NCI-H2081 (cell line): Measurements from ENCODE around the gene MAPK11.
"Not testable (repeated sequence)": the region's sequence is repeated elsewhere in the genome, so short reads cannot be mapped to it uniquely, and the experiment has no call there.

ENCODE experiments used
- DNase-seq, 2 experiments: peaks; one replicate each; lab custom pipeline; 2025; lab: John Stamatoyannopoulos, UW

MAPK11 gene

GRCh38 chr22:50276143-50276542 is 6.0 kb upstream of the MAPK11 start:
- DNase-seq: no peak

- no peak for DNase-seq
These were observed 5.2 kb upstream of the MAPK11 start for GRCh38 chr22:50275181-50276055.

GRCh38 chr22:50274771-50275170 is 4.6 kb upstream of the MAPK11 start:
- no peak for DNase-seq

GRCh38 chr22:50274311-50274710 is 4.1 kb upstream of the MAPK11 start:
- peak; percentile 43 to 50 for DNase-seq

GRCh38 chr22:50273781-50274180 is 3.6 kb upstream of the MAPK11 start:
- not testable (repeated sequence) for DNase-seq

- DNase-seq: not testable (repeated sequence)
These were observed 3.2 kb upstream of the MAPK11 start for GRCh38 chr22:50273352-50273751.

GRCh38 chr22:50272044-50272802 is 2.0 kb upstream of the MAPK11 start:
- DNase-seq: no peak

- peak; percentile 52 to 65 for DNase-seq
These were observed 1.4 kb upstream of the MAPK11 start for GRCh38 chr22:50271519-50271970.

- DNase-seq: no peak
These were observed 650 bp upstream of the MAPK11 start for GRCh38 chr22:50270666-50271394.

GRCh38 chr22:50269573-50269969 is 609 bp downstream of the MAPK11 start:
- DNase-seq: no peak

GRCh38 chr22:50268655-50269113 is 1.5 kb downstream of the MAPK11 start:
- DNase-seq: peak in 1 of 2 experiments; percentile 14

- no peak for DNase-seq
These were observed 2.4 kb downstream of the MAPK11 start for GRCh38 chr22:50267591-50268390.

GRCh38 chr22:50266994-50267393 is 3.2 kb downstream of the MAPK11 start:
- no peak for DNase-seq

GRCh38 chr22:50264946-50265669 is 5.1 kb downstream of the MAPK11 start:
- no peak for DNase-seq

- no peak for DNase-seq
These were observed 6.0 kb downstream of the MAPK11 start for GRCh38 chr22:50264104-50264745.

GRCh38 chr22:50262973-50263617 is 7.1 kb downstream of the MAPK11 start:
- DNase-seq: no peak

- DNase-seq: no peak
These were observed 7.7 kb downstream of the MAPK11 start for GRCh38 chr22:50262460-50262911.

GRCh38 chr22:50261615-50262459 is 8.3 kb downstream of the MAPK11 start, which contains the start of gene MAPK12:
Gene MAPK12, minus strand, starts transcription at chr22:50261683. Its CDS starts 174 bp downstream, at chr22:50261509.
- DNase-seq: peak; percentile 30 to 50
